ENCODE results near the gene AFG3L2.
A peak's percentile ranks its signal among the peaks of the same experiment; 100 is the strongest.

The AFG3L2 gene

DNA sequence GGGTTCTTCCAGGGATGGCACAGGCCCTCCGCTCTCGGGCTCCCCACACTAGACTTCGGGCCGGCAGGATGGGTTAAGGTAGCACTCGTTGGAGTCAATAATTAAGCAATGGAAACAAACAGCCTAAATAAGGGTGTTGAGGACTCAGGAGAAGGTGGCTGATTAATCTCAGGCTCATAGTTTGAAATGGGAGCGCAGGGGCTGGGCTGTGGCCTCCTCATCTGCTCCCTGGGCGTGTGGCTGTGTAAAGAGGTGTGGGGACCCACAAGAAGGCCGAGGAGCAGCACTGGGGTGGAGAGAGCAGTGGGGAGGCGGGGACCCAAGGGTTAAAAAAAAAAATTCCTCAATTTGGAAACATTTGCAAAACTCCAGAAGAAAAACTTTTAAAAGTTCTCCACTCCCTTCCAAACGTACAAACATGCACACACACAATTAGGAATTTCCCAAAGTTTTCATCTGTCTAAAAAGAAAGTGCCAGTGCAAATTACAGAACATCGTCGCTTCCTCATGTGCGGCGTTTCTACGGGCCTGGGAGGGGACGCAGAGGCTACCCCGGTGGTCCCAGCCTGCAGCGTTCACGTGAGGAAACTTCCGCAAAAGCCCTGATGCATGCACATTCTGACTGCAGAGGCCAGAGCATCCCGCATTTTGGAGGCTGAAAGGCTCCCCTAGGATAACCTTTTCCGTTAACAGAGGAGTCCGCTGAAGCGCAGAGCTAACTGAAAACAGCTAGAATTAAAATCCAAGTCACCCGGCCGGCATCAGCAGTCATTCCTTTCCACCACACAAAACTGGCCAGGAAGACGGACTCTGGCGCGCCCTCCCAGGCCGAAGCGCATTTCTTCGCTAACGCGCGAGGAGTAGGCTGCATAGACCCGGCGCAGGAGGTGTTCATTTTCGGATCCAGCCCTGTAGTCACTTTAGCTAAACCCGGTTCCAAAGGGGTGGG is 70.0 kb downstream of the AFG3L2 start:
- DNase-seq, result peak; percentile 73 to 87

DNA sequence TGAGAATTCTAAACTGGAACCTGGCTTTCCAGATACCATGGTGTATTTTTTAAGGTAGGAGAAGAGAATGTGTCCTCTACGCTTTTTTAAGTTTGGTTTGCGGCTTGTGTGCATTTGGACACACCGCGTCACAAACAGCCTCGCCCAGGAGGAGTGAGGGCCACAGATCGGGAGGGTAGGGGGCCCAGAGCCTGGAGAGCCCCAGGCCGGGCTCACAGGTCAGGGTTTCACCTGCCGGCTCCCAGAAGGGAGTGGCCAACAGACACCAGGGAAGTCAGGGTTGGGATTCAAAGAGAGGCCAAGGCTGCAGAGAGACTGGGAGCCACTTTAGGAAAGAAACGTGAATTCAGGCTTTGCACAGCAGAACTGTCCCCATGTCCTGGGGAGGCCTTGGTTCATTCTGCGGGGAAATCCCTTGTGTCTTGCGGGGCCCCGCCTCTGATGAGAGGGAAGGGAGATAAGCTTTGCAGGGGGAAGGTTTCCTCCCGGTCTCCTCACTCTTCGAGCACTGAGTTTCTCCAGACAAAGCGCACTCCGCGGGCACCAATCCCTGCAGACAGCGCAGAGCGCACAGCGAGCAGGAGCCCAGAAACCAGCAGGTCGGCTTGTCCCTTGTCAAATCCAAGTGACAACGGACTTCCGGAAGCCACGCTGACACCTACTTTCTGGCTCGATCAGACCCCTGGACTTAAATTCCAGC is 70.9 kb downstream of the AFG3L2 start:
- peak in 1 of 2 donors; percentile 60 for DNase-seq
- intact Hi-C loops (cut with DNase I; ENCODE audit: low total_unique reads), result loop anchor here (5.0 kb wide), 1 partner anchor 34 kb away; no protein-coding TSS in a partner anchor
- no peak for TF ChIP-seq CTCF (IDR thresholded peaks at IDR 0.05)

More for the DNA sequence above, 70.0 kb downstream of the AFG3L2 start:
- H3K27ac ChIP-seq, result peak overlapping the region; percentile 98
- intact Hi-C loops (cut with DNase I; ENCODE audit: low total_unique reads), result loop anchor here (5.0 kb wide), 1 partner anchor 35 kb away; no protein-coding TSS in a partner anchor
- peak overlapping the region; percentile 82 to 88 for H3K4me3 ChIP-seq
- H3K36me3 ChIP-seq, result peaks cover 4 to 17% (median 16%) of the 10 kb centered on the region in 3 donors
- H3K9me3 ChIP-seq, result peaks cover 0 to 3% (median 0%) of the 10 kb centered on the region in 3 donors
- no peak for TF ChIP-seq CTCF (IDR thresholded peaks at IDR 0.05)
- H3K4me1 ChIP-seq, result peaks cover 0 to 39% (median 27%) of the 10 kb centered on the region in 4 donors
- H3K27me3 ChIP-seq, result no peaks in the 10 kb centered on the region

DNA sequence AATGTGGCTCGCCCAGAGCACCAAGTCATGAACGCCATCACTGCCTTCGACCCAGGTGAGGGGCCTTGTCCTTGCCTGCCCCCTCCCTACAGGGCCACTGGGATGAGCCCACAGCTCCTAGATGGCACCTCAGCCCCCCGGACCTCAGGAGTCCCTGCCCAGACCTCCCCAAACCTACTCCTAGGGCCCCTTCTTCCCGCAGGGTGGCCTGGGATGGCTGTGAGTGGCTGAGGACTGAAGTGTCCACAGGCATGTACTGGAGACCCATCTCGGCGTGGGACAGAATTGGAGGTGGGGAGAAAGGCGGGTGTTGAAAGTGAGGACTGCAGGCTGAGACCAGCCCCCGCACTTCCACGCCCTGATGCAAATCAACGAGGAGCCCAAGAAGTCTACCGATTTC is 71.8 kb downstream of the AFG3L2 start:
- Histone ChIP-seq H3K36me3 (no peaks in the 10 kb centered on the region), H3K9me3 (no peaks in the 10 kb centered on the region), H3K4me3 (no peak overlapping the region), H3K27me3 (no peaks in the 10 kb centered on the region), H3K27ac (no peak overlapping the region), H3K4me1 (peaks cover 0 to 30% (median 22%) of the 10 kb centered on the region in 4 donors)
- peak in 1 of 2 donors; percentile 60 for DNase-seq
- intact Hi-C loops (cut with DNase I; ENCODE audit: low total_unique reads), result loop anchor here (5.0 kb wide), 1 partner anchor 33 kb away; no protein-coding TSS in a partner anchor
- TF ChIP-seq CTCF (IDR thresholded peaks at IDR 0.05), result no peak

More for the DNA sequence above, 70.9 kb downstream of the AFG3L2 start:
- Histone ChIP-seq H3K4me3 (peak overlapping the region; percentile 82 to 88), H3K27me3 (no peaks in the 10 kb centered on the region), H3K36me3 (peaks cover 0 to 7% (median 7%) of the 10 kb centered on the region in 3 donors), H3K27ac (peak overlapping the region in 1 of 2 donors; percentile 98), H3K9me3 (no peaks in the 10 kb centered on the region), H3K4me1 (peaks cover 0 to 38% (median 27%) of the 10 kb centered on the region in 4 donors)

DNA sequence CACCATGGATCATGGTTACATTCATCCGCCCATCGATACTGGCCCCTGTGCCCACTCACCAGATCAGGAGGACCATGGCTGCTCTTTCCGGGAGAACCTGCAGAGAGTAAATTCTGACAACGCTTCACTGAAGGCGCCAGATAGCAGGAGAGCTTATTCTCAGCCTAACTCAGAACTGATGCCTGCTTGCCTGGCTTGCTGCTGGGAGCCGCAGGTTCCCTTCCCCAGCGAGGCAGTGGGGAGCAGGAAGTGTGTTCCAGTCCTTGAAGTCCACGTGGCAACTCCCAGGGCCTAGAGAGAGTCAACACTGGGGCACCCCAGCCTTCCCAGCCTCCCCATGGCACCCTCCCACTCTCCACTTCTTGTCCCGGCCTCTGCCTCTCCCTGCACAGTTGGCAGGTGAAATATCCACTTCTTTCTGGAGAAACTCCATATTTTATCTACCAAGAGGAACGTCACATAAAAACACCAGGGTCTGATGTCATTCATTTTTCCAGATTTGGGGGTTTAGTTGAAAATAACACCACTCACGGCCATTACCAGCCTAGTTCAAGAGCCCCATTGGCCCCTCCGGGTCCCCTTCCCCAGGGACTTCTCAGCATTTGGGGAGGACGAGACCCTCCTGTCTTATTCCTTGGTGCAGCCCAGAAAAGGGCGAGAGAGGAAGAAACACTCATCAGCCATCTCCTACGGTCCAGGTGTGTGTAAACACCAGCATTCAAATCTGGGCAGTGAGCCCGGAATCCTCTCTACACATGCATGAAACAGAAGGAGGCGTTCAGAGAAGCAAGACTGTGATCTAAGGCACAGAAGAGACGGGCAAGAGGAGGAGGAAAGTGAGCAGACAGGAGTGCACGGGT is 72.4 kb downstream of the AFG3L2 start:
- intact Hi-C loops (cut with DNase I; ENCODE audit: low total_unique reads), result loop anchor here (5.0 kb wide), 1 partner anchor 32 kb away; no protein-coding TSS in a partner anchor
- Histone ChIP-seq H3K27ac (no peak overlapping the region), H3K9me3 (no peaks in the 10 kb centered on the region), H3K4me1 (peaks cover 0 to 23% (median 16%) of the 10 kb centered on the region in 4 donors), H3K27me3 (no peaks in the 10 kb centered on the region), H3K36me3 (no peaks in the 10 kb centered on the region), H3K4me3 (no peak overlapping the region)
- peak in 1 of 2 donors; percentile 54 for DNase-seq
- no peak for TF ChIP-seq CTCF (IDR thresholded peaks at IDR 0.05)
